ENCODE data around the gene BFAR.
"Not testable (repeated sequence)": the region's sequence is repeated elsewhere in the genome, so short reads cannot be mapped to it uniquely, and the experiment has no call there.

BFAR gene, protein sequence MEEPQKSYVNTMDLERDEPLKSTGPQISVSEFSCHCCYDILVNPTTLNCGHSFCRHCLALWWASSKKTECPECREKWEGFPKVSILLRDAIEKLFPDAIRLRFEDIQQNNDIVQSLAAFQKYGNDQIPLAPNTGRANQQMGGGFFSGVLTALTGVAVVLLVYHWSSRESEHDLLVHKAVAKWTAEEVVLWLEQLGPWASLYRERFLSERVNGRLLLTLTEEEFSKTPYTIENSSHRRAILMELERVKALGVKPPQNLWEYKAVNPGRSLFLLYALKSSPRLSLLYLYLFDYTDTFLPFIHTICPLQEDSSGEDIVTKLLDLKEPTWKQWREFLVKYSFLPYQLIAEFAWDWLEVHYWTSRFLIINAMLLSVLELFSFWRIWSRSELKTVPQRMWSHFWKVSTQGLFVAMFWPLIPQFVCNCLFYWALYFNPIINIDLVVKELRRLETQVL

GRCh38 chr16:14632693-14633569, at the start of gene BFAR:
TSS of gene BFAR (plus strand) at chr16:14632951. CDS start at chr16:14644347, 11,396 bp downstream.
- peak; percentile 99 for DNase-seq

DNA sequence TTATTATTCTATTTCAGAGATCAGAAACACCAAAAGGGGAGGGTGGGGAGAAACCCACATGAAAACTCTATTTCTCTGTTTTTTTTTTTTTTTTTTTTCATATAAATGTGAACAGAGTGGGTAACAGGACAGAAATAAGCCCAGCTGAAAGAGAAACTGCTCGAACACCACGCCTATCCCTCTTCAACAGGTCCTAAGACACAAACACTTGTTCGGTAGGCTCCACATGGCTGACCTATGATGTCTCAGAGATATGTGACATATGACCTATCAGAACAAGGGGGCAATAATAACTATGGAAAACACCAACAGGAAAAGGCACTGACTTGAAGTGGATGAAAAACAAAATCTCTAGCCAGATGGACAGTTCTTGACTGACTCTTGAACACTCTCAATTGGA, 47.5 kb upstream of the BFAR start:
- DNase-seq: no peak

DNA sequence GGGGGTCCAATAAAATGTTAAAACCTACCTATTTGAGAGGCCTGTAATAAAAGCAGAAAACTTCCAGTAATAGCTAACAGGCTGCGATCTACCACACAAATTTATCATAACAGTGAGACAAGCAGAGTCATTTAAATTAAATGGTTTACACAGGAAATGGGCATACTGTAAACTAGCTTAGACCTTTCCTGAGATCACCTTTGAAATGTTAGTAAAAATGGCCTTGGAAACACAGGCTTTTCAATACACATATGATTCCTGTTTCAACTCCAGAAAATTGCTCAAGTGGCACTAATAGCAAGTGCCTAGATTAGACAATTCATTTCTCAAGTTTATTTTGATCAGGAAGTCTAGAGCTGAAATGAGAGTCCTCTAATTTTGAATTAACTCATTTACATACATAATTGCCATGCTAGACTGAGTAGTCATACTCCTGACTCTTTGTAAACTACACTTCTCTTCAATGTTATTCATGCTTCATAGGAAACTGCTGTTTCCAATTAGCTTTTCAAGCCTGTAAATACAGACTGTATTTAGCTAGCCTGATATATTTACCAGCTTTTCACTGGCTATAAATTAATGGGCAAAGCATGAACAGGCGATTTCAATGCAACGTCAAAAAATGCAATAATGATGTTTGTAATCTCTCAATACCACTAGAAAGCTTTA, 46.0 kb upstream of the BFAR start:
- no peak for DNase-seq

DNA sequence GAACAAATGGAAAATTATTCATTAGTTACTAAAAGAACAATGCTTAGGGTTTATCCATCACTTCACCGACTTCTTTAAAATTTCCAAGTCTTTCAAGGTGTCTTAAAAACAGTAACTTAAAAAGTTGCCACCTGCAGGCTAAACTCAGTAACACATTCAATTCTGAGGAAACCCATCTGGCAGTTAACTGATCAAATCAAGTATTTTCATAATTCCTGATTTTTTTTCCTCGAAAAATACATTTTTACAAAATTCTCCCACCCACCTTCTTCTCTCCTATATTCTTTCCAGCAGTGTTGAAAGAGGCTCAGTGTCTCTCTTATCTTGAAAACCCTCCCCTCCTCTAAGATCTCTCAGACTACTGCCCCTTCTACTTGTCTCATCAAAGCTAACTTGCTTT, 32.6 kb upstream of the BFAR start:
- DNase-seq: peak; percentile 25

GRCh38 chr16:14602443-14602963, 30.2 kb upstream of the BFAR start:
- no peak for DNase-seq

GRCh38 chr16:14606102-14606501, 26.6 kb upstream of the BFAR start:
- no peak for DNase-seq

GRCh38 chr16:14608111-14608566, 24.6 kb upstream of the BFAR start:
- DNase-seq: no peak

DNA sequence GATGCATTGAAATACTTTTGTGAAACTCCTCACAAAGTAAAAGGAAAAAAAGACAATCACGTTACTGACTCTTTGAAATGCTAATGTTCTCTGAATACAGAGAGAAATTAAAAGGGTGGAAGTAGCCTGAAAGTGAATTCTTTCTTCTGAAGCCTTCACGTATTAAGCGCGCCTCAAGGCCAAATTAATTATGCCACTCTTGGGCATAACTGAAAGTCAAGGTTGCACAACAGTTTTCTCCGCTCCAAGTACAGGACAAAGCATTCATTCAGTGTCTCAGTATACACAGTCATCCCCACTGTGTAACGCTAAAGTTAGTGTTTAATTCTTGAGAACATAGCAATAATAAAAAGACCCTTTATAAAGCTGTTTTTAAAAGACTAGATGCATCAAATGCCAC, 24.1 kb upstream of the BFAR start:
- DNase-seq: no peak

- DNase-seq: no peak
These were observed 23.0 kb upstream of the BFAR start for GRCh38 chr16:14609716-14610115.

GRCh38 chr16:14611660-14612059, 21.1 kb upstream of the BFAR start:
- DNase-seq: no peak

DNA sequence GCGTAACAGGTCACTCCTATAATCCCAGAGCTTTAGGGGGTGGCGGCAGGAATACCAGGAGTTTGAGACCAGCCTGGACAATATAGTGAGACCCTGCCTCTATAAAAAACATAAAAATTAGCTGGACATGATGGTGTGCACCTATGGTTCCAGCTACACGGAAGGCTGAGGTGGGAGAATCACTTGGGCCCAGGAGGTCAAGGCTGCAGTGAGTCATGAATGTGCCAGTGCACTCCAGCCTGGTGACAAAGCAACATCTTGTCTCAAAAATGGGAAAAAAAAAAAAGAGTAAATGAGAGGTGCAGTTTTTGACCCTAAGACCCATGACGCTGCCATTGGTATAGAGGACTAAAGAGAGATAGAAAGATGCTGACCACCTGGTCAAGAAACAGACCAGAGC, 18.8 kb upstream of the BFAR start:
- DNase-seq: no peak

DNA sequence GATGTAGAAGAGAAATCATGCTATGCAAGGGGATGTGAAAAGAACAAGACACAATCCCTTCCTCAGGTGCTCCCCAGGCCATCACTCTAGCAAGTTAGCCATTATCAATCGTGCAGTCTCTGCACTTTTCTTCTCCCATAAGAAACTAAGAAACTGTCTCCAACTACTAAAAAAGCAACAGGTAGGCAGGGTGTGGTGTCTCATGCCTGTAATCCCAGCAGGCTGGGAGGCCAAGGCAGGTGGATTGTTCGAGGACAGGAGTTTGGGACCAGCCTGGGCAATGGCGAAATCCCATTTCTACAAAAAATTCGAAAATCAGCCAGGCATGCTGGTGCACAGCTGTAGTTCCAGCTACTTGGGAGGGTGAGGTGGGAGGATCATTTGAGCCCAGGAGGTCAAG, 16.5 kb upstream of the BFAR start:
- no peak for DNase-seq

- no peak for DNase-seq
These were observed 14.2 kb upstream of the BFAR start for GRCh38 chr16:14618566-14618965.

DNA sequence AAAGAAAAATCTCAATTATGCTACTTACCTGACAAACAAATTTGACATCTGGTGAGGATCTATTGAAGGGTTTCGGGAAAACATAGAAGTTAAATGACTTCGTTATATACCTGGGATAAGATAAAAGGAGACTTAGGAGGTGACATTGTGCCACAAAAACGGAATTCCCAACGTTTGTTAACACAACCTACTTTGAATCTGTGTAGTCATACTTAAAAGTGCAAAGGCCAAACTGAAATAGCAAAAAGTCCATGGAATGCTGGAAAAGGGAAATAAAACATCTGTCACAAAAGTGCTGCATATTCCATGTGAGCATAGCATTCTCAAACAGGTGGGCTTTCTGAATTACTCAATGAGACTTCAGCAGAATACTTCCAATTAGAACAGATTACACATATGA, 5.7 kb upstream of the BFAR start:
- DNase-seq: no peak

GRCh38 chr16:14628806-14629611, 3.7 kb upstream of the BFAR start:
- peak; percentile 23 for DNase-seq

- no peak for DNase-seq
These were observed 3.2 kb upstream of the BFAR start for GRCh38 chr16:14629612-14629918.

DNA sequence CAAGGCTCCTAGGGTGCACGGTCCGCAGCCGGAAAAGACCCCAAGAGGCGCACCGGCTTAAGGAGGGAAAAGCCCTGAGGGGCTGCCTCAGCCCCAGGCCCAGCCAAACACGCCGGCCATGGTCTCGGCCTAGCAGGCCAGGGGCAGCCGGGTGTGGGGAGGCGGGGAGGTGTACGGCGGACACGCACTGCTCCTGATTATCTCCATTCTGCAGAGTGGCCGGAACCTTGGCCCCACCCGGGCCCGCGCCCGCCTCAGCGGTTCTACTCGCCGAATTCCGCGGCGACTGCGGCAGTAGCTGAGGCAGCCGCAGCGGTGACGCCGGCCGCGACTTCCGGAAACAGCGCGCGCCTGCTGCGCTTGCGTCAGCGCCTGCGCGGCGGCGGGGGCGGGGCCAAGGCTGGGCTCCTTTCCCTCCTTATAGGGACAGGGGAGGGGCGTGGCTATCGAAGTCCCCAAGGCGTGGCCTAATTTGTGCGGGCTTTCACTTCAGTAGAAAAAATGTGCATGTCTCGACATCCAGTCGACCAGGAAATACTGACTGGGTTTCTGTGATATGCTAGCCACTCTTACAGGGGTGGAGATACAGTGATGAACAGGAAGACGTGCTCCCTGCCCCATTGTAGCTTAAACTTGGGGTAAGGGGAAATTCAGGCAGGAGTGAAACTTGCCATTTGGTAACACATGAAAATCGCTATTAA, 2.7 kb upstream of the BFAR start, which contains the start of gene PARN:
PARN (minus strand) TSS at position 342 of the 701 bp plus-strand sequence; CDS start at position 207, 135 bp downstream.
- DNase-seq: peak; percentile 99

DNA sequence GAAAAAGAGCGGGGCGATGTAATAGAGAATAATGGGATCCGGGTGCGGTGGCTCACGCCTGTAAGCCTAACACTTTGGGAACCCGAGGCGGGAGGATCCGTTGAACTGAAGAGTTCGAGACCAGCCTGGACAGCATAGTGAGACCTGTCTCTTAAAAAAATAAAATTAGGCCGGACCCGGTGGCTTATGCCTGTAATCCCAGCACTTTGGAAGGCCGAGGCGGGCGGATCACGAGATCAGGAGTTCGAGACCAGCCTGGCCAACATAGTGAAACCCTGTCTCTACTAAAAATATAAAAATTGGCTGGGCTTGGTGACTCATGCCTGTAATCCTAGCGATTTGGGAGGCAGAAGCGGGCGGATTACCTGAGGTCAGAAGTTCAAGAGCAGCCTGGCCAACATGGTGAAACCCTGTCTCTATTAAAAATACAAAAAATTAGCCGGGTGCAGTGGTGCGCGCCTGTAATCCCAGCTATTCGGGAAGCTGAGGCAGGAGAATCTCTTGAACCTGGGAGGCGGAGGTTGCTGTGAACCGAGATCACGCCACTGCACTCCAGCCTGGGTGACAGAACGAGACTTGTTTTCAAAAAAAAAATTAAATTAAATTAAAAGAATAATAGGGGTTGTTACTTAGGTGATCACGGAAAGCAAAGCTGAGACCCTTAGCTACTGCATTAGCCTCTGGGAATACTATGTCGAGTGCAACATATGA, 2.0 kb upstream of the BFAR start:
- not testable (repeated sequence) for DNase-seq

- no peak for DNase-seq
These were observed 1.6 kb downstream of the BFAR start for GRCh38 chr16:14634389-14634725.

DNA sequence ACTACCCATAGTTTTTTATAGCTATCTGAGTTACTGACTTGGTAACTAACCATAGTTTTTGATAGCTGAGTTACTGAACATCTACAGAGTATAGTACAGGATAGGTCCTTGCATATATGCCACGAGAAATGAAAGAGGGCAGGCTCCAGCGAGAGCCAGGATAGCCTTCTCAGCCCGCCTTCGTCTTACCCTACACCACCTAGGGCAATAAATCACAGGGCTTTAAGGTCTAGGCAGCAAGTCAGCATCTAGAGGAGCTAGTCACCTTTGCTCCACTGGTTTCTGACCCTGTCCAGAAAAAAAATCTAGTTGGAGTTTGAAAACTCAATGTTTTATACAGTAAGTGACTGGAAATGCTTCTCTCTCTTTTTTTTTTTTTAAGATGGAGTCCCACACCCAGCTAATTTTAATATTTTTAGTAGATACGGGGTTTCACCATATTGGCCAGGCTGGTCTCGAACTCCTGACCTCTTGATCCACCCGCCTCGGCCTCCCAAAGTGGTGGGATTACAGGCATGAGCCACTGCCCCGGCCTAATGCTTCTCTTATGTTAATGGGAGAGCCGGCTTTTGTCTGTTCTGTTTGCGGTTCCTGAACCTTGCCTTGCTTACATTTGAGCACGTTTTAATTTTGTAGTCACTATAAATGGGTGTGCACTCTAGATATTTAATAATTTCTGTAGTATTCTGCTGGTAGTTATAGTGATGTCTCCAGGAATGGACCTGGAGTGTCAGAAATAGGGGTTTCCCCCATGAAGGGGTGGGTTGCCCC, 2.8 kb downstream of the BFAR start:
- no peak for DNase-seq
